GM23248 (cell line): Measurements from ENCODE around the gene IGFBP3. TPM values are rescaled to one million over a fixed set of nuclear protein-coding genes. Genes with fewer than 3 reads are reported as not detected.

ENCODE experiments used
- DNase-seq: peaks from one replicate; pipeline ENCODE4 v3.0.0-alpha.2; 2015
- H2AFZ ChIP-seq: fragments of 200-600 bp; sonication (generic); 2 replicates; pipeline ENCODE4 v1.6.1; 2016; ENCODE audit warnings: antibody characterized with exemption
- H3F3A ChIP-seq: fragments of 200-600 bp; sonication (generic); 2 replicates; pipeline ENCODE4 v1.6.1; 2016; ENCODE audit warnings: mild to moderate bottlenecking, antibody characterized with exemption, mixed run types; ENCODE audit not compliant: insufficient read depth
- H3K27ac ChIP-seq: fragments of 200-600 bp; sonication (generic); 2 replicates; pipeline ENCODE4 v1.5.1; 2016; ENCODE audit warnings: mild to moderate bottlenecking
- H3K27me3 ChIP-seq: fragments of 200-600 bp; sonication (generic); replicated peaks from 2 replicates; pipeline ENCODE4 v1.6.1; 2016; ENCODE audit warnings: mild to moderate bottlenecking; ENCODE audit not compliant: insufficient read depth
- H3K36me3 ChIP-seq: fragments of 200-600 bp; sonication (generic); 2 replicates; pipeline ENCODE4 v1.6.1; 2016; ENCODE audit warnings: low read depth, mild to moderate bottlenecking
- H3K4me1 ChIP-seq: fragments of 200-600 bp; sonication (generic); 2 replicates; pipeline ENCODE4 v1.6.1; 2016; ENCODE audit warnings: mild to moderate bottlenecking; ENCODE audit not compliant: insufficient read depth
- H3K4me2 ChIP-seq: fragments of 200-600 bp; sonication (generic); one replicate; pipeline ENCODE4 v1.6.1; 2016; ENCODE audit warnings: mild to moderate bottlenecking; ENCODE audit not compliant: unreplicated experiment
- H3K4me3 ChIP-seq: fragments of 200-600 bp; sonication (generic); 2 replicates; pipeline ENCODE4 v1.5.1; 2016; ENCODE audit warnings: mild to moderate bottlenecking
- H3K79me2 ChIP-seq: fragments of 200-600 bp; sonication (generic); 2 replicates; pipeline ENCODE4 v1.6.1; 2016; ENCODE audit warnings: mild to moderate bottlenecking; ENCODE audit not compliant: insufficient read depth
- H3K9ac ChIP-seq: fragments of 200-600 bp; sonication (generic); 2 replicates; pipeline ENCODE4 v1.6.1; 2016; ENCODE audit warnings: mild to moderate bottlenecking
- H3K9me2 ChIP-seq: fragments of 200-600 bp; sonication (generic); 2 replicates; pipeline ENCODE4 v1.6.1; 2016; ENCODE audit warnings: mixed run types, mild to moderate bottlenecking, moderate library complexity; ENCODE audit not compliant: insufficient read depth
- H3K9me3 ChIP-seq: fragments of 200-600 bp; sonication (generic); one replicate; pipeline ENCODE4 v1.6.1; 2017; ENCODE audit warnings: low read depth
- H4K20me1 ChIP-seq: fragments of 200-600 bp; sonication (generic); 2 replicates; pipeline ENCODE4 v1.6.0; 2016; ENCODE audit not compliant: insufficient read depth
- EZH2 ChIP-seq: fragments of 200-600 bp; sonication (generic); IDR thresholded peaks from 2 replicates; pipeline ENCODE4 v1.6.1; 2018; ENCODE audit warnings: antibody characterized with exemption, mild to moderate bottlenecking; ENCODE audit not compliant: insufficient read depth, poor library complexity, severe bottlenecking
- EZH2phosphoT487 ChIP-seq: fragments of 200-600 bp; sonication (generic); IDR thresholded peaks from 2 replicates; pipeline ENCODE4 v1.6.1; 2018; ENCODE audit warnings: antibody characterized with exemption, moderate library complexity, mild to moderate bottlenecking, low read depth; ENCODE audit not compliant: insufficient read depth
- WGBS, 2 experiments: methylation state at CpG; one replicate each; pipeline ENCODE4 v1.1.6; 2015 to 2017; ENCODE audit warnings: low lambda C conversion rate in 2 of 2, low coverage in 1 of 2; ENCODE audit errors: missing lambda C conversion rate in 2 of 2; 5-methylcytosine and 5-hydroxymethylcytosine counted together
- in situ Hi-C: fragments of 300-500 bp; cut with MboI; formaldehyde crosslinking; loops from 2 replicates; pipeline ENCODE4 v1.15.0; 2020
- polyA plus RNA-seq: library from polyadenylated mRNA; unstranded; fragments of >200 nt; fragmentation: Nextera tagmentation; extraction: Ambion mirVana; gene quantifications from 2 replicates; pipeline ENCODE4 v1.2.1, GENCODE V29; 2016
- total RNA-seq: library from RNA; depleted of rRNA; stranded (reverse); fragments of >200 nt; shearing (Covaris generic); gene quantifications from 2 replicates; pipeline ENCODE4 v1.2.3, GENCODE V29; 2014

IGFBP3 gene
- total and polyA plus RNA-seq, 2 experiments from 2014 or later, result 17,437 to 29,310 TPM

DNA sequence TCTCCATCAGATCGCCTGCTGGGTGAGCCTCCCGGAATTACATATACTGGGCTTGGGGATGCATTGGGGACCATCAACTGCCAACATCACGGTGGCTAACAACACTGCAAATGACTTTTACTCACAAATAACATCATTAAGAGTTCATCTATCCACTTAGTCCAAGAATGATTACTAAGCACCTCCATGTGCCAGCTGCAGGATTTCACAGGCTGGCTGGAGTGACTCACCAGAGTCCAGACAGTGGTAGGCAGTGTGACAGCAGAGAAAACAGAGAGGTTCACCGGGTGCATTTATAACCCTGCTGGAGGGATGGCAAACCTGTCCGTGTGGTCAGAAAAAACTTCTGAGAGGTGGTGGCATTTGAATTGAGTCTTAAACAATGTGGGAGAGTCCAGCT lies 3.2 kb upstream of the IGFBP3 start:
- Histone ChIP-seq H3K36me3 (peaks cover 12% of the 10 kb centered on the region), H3K9me3 (no peaks in the 10 kb centered on the region), H2AFZ (no peak overlapping the region), H3K4me3 (no peak overlapping the region), H4K20me1 (0 out of 2 replicates have a peak, but pooled peaks cover 2% of the 10 kb centered on the region), H3K4me2 (peak overlapping the region; percentile 51), H3K9me2 (no peaks in the 10 kb centered on the region), H3K27me3 (no peaks in the 10 kb centered on the region), H3K9ac (peak overlapping the region; percentile 32), H3K79me2 (peaks cover 16% of the 10 kb centered on the region), H3K27ac (peak overlapping the region; percentile 75), H3K4me1 (peaks cover 33% of the 10 kb centered on the region), H3F3A (peaks cover 44% of the 10 kb centered on the region)
- 5 to 6% methylated on average over 5 of the region's 5 CpGs for WGBS, 2 experiments
- in situ Hi-C loops, result loop anchor here (5.0 to 25.0 kb wide), 4 partner anchors 428 to 1263 kb away; no protein-coding TSS in a partner anchor
- no peak for TF ChIP-seq EZH2phosphoT487
- peak; percentile 95 for DNase-seq

DNA sequence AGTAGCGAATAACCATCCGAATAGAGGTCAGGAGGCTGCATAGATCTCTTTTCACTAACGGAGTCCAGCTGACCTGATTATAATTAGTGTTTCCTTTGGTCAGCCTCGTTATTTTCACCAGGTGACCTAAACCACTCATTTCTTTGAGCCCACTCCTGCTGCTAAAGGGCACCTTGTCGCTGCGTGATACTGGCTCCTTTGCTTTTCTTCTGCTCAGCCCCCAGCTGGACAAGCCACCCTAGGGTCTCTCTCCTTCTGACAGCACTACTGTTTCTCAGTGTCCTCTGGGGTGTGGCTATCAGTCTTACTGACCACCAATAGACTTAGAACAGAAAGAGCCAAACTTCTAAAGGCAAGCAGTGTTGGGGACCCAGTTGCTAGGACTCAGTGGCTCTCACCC lies 2.7 kb upstream of the IGFBP3 start:
- 72 to 77% methylated on average over 6 of the region's 6 CpGs for WGBS, 2 experiments
- no peaks in the 10 kb centered on the region for H3K27me3 ChIP-seq
- H4K20me1 ChIP-seq, result peaks cover 7% of the 10 kb centered on the region; the same call in 1 of the 2 replicates
- peak overlapping the region; percentile 51 for H3K4me2 ChIP-seq
- in situ Hi-C loops, result loop anchor here (5.0 to 25.0 kb wide), 4 partner anchors 428 to 1263 kb away; no protein-coding TSS in a partner anchor
- H3K4me3 ChIP-seq, result no peak overlapping the region
- H3K36me3 ChIP-seq, result peaks cover 17% of the 10 kb centered on the region
- TF ChIP-seq EZH2phosphoT487, result no peak
- TF ChIP-seq EZH2, result no peak
- peaks cover 33% of the 10 kb centered on the region for H3K4me1 ChIP-seq
- H3K27ac ChIP-seq, result peak overlapping the region; percentile 75
- H3K79me2 ChIP-seq, result peaks cover 21% of the 10 kb centered on the region
- peaks cover 49% of the 10 kb centered on the region for H3F3A ChIP-seq
- peak overlapping the region; percentile 32 for H3K9ac ChIP-seq
- H3K9me2 ChIP-seq, result no peaks in the 10 kb centered on the region
- no peak overlapping the region for H2AFZ ChIP-seq
- DNase-seq, result no peak
- no peaks in the 10 kb centered on the region for H3K9me3 ChIP-seq

DNA sequence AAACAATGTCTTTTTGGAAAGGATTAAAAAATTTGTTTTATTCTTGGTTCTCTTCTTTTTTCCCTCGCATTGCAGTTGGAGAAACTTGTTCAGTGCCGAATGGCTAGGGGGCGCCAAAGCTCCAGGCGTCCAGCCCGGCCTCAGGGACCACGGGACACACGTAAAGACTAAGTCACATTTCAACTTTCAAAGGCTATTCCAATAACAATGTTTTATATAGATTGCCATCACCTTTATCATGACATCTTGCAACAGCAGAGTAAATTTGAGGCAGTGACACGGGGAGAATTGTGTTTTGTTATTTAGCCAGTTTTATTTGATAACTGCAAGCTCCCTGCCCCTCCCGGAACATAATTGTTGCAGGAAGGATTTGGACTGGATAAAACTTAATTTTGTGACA lies 2.2 kb upstream of the IGFBP3 start:
- peaks cover 54% of the 10 kb centered on the region for H3F3A ChIP-seq
- H3K36me3 ChIP-seq, result peaks cover 22% of the 10 kb centered on the region
- in situ Hi-C loops, result loop anchor here (5.0 to 25.0 kb wide), 4 partner anchors 429 to 1264 kb away; no protein-coding TSS in a partner anchor
- peak overlapping the region; percentile 49 for H3K4me2 ChIP-seq
- peaks cover 33% of the 10 kb centered on the region for H3K4me1 ChIP-seq
- no peak for TF ChIP-seq EZH2
- no peak for TF ChIP-seq EZH2phosphoT487
- peak overlapping the region; percentile 75 for H3K27ac ChIP-seq
- no peaks in the 10 kb centered on the region for H3K27me3 ChIP-seq
- 7 to 8% methylated on average over 9 of the region's 9 CpGs for WGBS, 2 experiments
- H3K4me3 ChIP-seq, result peak overlapping the region; percentile 99; the same call in 1 of the 2 replicates
- peak overlapping the region; percentile 29; the same call in 1 of the 2 replicates for H2AFZ ChIP-seq
- peak overlapping the region; percentile 96 for H3K9ac ChIP-seq
- H3K79me2 ChIP-seq, result peaks cover 26% of the 10 kb centered on the region
- H3K9me2 ChIP-seq, result no peaks in the 10 kb centered on the region
- no peaks in the 10 kb centered on the region for H3K9me3 ChIP-seq
- peaks cover 11% of the 10 kb centered on the region; the same call in 1 of the 2 replicates for H4K20me1 ChIP-seq
- DNase-seq, result peak; percentile 90

DNA sequence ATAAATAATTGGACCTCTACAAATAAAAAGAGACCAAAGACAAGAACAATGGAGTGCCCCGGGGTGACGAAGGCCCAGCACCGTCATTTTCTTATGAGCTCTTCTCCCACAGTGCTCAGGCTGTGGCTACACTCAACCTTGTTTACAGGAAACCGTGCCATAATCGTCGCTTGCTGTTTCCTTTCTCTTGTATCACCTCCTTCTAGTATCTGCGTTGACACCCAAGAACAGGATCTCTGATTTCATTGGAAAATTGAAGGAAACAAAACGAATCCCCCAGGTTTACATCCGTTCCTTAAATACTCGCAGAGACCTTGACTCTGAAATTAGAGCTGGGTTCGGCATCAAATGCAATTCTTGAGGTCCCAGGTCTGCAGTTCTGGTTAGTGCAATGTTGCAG lies 1.7 kb upstream of the IGFBP3 start:
- peaks cover 31% of the 10 kb centered on the region for H3K79me2 ChIP-seq
- peak overlapping the region; percentile 96; the same call in 1 of the 2 replicates for H3K9ac ChIP-seq
- peak overlapping the region; percentile 75 for H3K27ac ChIP-seq
- H3K9me2 ChIP-seq, result no peaks in the 10 kb centered on the region
- H3K4me3 ChIP-seq, result peak overlapping the region; percentile 99
- H4K20me1 ChIP-seq, result peaks cover 16% of the 10 kb centered on the region
- WGBS, 2 experiments, result 32 to 33% methylated on average over 11 of the region's 11 CpGs
- in situ Hi-C loops, result loop anchor here (5.0 to 25.0 kb wide), 4 partner anchors 429 to 1264 kb away; no protein-coding TSS in a partner anchor
- peaks cover 33% of the 10 kb centered on the region for H3K4me1 ChIP-seq
- H2AFZ ChIP-seq, result peak overlapping the region; percentile 29; the same call in 1 of the 2 replicates
- DNase-seq, result peak; percentile 49
- no peak for TF ChIP-seq EZH2phosphoT487
- no peak for TF ChIP-seq EZH2
- peaks cover 27% of the 10 kb centered on the region for H3K36me3 ChIP-seq
- no peaks in the 10 kb centered on the region for H3K9me3 ChIP-seq
- peaks cover 59% of the 10 kb centered on the region for H3F3A ChIP-seq
- no peaks in the 10 kb centered on the region for H3K27me3 ChIP-seq
- peak overlapping the region; percentile 49 for H3K4me2 ChIP-seq
